SK-N-SH treated with all-trans-retinoic acid at 6 μM for 48 hours (cell line): ENCODE measurements around the gene VPS13A.
"Not testable (repeated sequence)": the region's sequence is repeated elsewhere in the genome, so short reads cannot be mapped to it uniquely, and the experiment has no call there.

Experiments
- ATAC-seq: fragments of 200-7000 bp; cut with Tn5 transposase; 3 replicates; pipeline ENCODE4 v1.9.1; 2020; ENCODE audit warnings: mild to moderate bottlenecking, moderate library complexity
- ARNTL ChIP-seq: fragments of 450-650 bp; formaldehyde crosslinking; IDR thresholded peaks from 2 replicates; pipeline ENCODE4 v1.5.0; 2020; ENCODE audit warnings: low read depth, mild to moderate bottlenecking, moderate library complexity, borderline replicate concordance
- BACH2 ChIP-seq: fragments of 250-450 bp; sonication (Bioruptor Pico); IDR thresholded peaks from 2 replicates; pipeline ENCODE4 v1.9.0; 2021; ENCODE audit warnings: mild to moderate bottlenecking, borderline replicate concordance
- CREB5 ChIP-seq: fragments of 250-450 bp; sonication (Bioruptor Pico); IDR thresholded peaks from 2 replicates; pipeline ENCODE4 v1.5.1; 2020; ENCODE audit warnings: low read depth, mild to moderate bottlenecking, moderate library complexity
- ESRRG ChIP-seq: fragments of 250-450 bp; sonication (Bioruptor Pico); IDR thresholded peaks from 2 replicates; pipeline ENCODE4 v1.6.1; 2021; ENCODE audit warnings: mild to moderate bottlenecking
- GLIS3 ChIP-seq: fragments of 250-450 bp; sonication (Bioruptor Pico); IDR thresholded peaks from 2 replicates; pipeline ENCODE4 v1.5.0; 2020; ENCODE audit warnings: mild to moderate bottlenecking, moderate library complexity
- ISL1 ChIP-seq: fragments of 250-450 bp; sonication (Bioruptor Pico); IDR thresholded peaks from 2 replicates; pipeline ENCODE4 v2.1.2; 2022; ENCODE audit warnings: mild to moderate bottlenecking, moderate library complexity
- PPARA ChIP-seq: fragments of 250-450 bp; sonication (Bioruptor Pico); IDR thresholded peaks from 2 replicates; pipeline ENCODE4 v1.5.0; 2020; ENCODE audit warnings: mild to moderate bottlenecking, borderline replicate concordance
- RARB ChIP-seq: fragments of 250-450 bp; sonication (Bioruptor Pico); IDR thresholded peaks from 2 replicates; pipeline ENCODE4 v1.8.0; 2021; ENCODE audit warnings: mild to moderate bottlenecking, moderate library complexity
- SNAI2 ChIP-seq: fragments of 250-450 bp; sonication (Bioruptor Pico); IDR thresholded peaks from 2 replicates; pipeline ENCODE4 v1.5.0; 2020; ENCODE audit warnings: mild to moderate bottlenecking, moderate library complexity
- TCF4 ChIP-seq: fragments of 250-450 bp; sonication (Bioruptor Pico); IDR thresholded peaks from 2 replicates; pipeline ENCODE4 v1.8.0; 2021; ENCODE audit warnings: mild to moderate bottlenecking, moderate library complexity, borderline replicate concordance
- TOX ChIP-seq: fragments of 250-450 bp; sonication (Bioruptor Pico); IDR thresholded peaks from 2 replicates; pipeline ENCODE4 v1.8.0; 2021; ENCODE audit warnings: mild to moderate bottlenecking, moderate library complexity, borderline replicate concordance
- ZFP3 ChIP-seq: fragments of 250-450 bp; sonication (Bioruptor Pico); IDR thresholded peaks from 2 replicates; pipeline ENCODE4 v1.5.0; 2020; ENCODE audit warnings: mild to moderate bottlenecking, moderate library complexity
- ZFP30 ChIP-seq: fragments of 450-650 bp; formaldehyde crosslinking; IDR thresholded peaks from 2 replicates; pipeline ENCODE4 v1.5.0; 2022; ENCODE audit warnings: mild to moderate bottlenecking, moderate library complexity
- ZNF70 ChIP-seq: fragments of 450-650 bp; formaldehyde crosslinking; IDR thresholded peaks from 2 replicates; pipeline ENCODE4 v1.5.0; 2020; ENCODE audit warnings: mild to moderate bottlenecking, moderate library complexity
- ZNF8 ChIP-seq: fragments of 450-650 bp; formaldehyde crosslinking; IDR thresholded peaks from 2 replicates; pipeline ENCODE4 v1.5.0; 2020; ENCODE audit warnings: mild to moderate bottlenecking, moderate library complexity
- TF ChIP-seq, protein P1 (sequence below): fragments of 250-450 bp; sonication (Bioruptor Pico); IDR thresholded peaks from 2 replicates; pipeline ENCODE4 v1.5.0; 2020; ENCODE audit warnings: mild to moderate bottlenecking, moderate library complexity
- TF ChIP-seq, protein P2 (sequence below): fragments of 250-450 bp; sonication (Bioruptor Pico); IDR thresholded peaks from 2 replicates; pipeline ENCODE4 v1.8.0; 2021; ENCODE audit warnings: low read depth, mild to moderate bottlenecking, moderate library complexity, borderline replicate concordance

The VPS13A gene

DNA sequence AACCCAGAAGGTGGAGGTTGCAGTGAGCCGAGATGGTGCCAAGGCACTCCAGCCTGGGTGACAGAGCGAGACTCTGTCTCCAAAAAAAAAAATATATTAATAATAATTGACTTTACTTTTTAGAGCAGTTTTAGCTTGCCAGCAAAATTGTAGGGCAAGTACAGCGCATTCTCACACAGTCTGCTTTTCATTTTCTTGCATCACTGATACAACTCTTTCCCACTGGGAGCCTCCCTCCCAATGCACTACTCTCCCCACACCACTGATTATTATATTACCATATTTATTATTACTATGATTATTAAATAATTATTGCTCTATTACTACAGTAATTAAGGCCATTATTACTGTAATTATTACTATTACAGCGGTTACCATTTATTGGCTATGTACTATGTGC lies 257.9 kb downstream of the VPS13A start:
- ATAC-seq, result no peak
- no peak for TF ChIP-seq TOX (CRISPR knock-in tag)
- TF ChIP-seq, protein P1, sequence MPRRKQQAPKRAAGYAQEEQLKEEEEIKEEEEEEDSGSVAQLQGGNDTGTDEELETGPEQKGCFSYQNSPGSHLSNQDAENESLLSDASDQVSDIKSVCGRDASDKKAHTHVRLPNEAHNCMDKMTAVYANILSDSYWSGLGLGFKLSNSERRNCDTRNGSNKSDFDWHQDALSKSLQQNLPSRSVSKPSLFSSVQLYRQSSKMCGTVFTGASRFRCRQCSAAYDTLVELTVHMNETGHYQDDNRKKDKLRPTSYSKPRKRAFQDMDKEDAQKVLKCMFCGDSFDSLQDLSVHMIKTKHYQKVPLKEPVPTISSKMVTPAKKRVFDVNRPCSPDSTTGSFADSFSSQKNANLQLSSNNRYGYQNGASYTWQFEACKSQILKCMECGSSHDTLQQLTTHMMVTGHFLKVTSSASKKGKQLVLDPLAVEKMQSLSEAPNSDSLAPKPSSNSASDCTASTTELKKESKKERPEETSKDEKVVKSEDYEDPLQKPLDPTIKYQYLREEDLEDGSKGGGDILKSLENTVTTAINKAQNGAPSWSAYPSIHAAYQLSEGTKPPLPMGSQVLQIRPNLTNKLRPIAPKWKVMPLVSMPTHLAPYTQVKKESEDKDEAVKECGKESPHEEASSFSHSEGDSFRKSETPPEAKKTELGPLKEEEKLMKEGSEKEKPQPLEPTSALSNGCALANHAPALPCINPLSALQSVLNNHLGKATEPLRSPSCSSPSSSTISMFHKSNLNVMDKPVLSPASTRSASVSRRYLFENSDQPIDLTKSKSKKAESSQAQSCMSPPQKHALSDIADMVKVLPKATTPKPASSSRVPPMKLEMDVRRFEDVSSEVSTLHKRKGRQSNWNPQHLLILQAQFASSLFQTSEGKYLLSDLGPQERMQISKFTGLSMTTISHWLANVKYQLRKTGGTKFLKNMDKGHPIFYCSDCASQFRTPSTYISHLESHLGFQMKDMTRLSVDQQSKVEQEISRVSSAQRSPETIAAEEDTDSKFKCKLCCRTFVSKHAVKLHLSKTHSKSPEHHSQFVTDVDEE (CRISPR knock-in tag), result no peak
- TF ChIP-seq ZNF70 (CRISPR knock-in tag), result no peak
- no peak for TF ChIP-seq ZFP30
- no peak for TF ChIP-seq ZNF8 (CRISPR knock-in tag)
- no peak for TF ChIP-seq BACH2
- no peak for TF ChIP-seq GLIS3 (CRISPR knock-in tag)
- TF ChIP-seq SNAI2, result no peak

DNA sequence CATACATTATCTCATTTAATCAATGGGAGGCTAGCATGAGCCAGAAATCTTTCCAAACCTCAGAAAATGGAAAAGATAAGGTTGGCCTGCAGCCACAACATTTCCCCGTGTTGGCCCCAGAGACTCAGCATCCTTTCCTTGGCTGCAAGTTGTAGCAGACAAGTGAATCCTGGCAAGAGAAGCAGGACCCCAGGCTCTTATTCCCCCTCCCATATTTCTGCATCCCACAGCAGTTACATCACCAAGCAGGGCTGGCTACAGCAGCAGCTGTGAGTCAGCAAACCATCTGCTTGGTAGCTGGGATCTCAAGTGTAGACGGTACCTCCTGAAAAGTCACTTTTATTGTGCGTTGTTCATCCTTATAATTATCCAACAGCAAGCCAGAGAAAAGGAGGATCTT lies 258.4 kb downstream of the VPS13A start:
- no peak for ATAC-seq
- TF ChIP-seq ZFP3 (CRISPR knock-in tag) (no peak), ESRRG (CRISPR knock-in tag) (no peak), ZFP30 (no peak), ZNF8 (CRISPR knock-in tag) (no peak), PPARA (CRISPR knock-in tag) (no peak), ARNTL (no peak)

- ATAC-seq, result no peak
- TF ChIP-seq PPARA (CRISPR knock-in tag) (no peak), GLIS3 (CRISPR knock-in tag) (no peak), SNAI2 (no peak), ESRRG (CRISPR knock-in tag) (no peak)
- TF ChIP-seq, all 23 proteins: peak for 0
These were observed 261.3 kb downstream of the VPS13A start for GRCh38 chr9:77438653-77439052.

- peak; percentile 84 for ATAC-seq
- TF ChIP-seq CREB5 (CRISPR knock-in tag), result no peak
- TF ChIP-seq ZNF8 (CRISPR knock-in tag), result no peak
- 0 out of 2 replicates have a peak, but pooled peaks have one; percentile 50 for TF ChIP-seq ZFP3 (CRISPR knock-in tag)
- TF ChIP-seq TCF4 (CRISPR knock-in tag), result peak; percentile 84
- TF ChIP-seq, protein P2, sequence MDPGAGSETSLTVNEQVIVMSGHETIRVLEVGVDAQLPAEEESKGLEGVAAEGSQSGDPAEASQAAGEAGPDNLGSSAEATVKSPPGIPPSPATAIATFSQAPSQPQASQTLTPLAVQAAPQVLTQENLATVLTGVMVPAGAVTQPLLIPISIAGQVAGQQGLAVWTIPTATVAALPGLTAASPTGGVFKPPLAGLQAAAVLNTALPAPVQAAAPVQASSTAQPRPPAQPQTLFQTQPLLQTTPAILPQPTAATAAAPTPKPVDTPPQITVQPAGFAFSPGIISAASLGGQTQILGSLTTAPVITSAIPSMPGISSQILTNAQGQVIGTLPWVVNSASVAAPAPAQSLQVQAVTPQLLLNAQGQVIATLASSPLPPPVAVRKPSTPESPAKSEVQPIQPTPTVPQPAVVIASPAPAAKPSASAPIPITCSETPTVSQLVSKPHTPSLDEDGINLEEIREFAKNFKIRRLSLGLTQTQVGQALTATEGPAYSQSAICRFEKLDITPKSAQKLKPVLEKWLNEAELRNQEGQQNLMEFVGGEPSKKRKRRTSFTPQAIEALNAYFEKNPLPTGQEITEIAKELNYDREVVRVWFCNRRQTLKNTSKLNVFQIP (CRISPR knock-in tag), result no peak
- TF ChIP-seq ISL1 (CRISPR knock-in tag), result 0 out of 2 replicates have a peak, but pooled peaks have one; percentile 15
- no peak for TF ChIP-seq RARB (CRISPR knock-in tag)
- TF ChIP-seq, protein P1 (CRISPR knock-in tag), result peak; percentile 44; the same call in 1 of the 2 replicates
- TF ChIP-seq, all 23 proteins: peak for 4
These were observed 262.7 kb downstream of the VPS13A start for GRCh38 chr9:77440057-77440456.

GRCh38 chr9:77441124-77441523 lies 263.8 kb downstream of the VPS13A start:
- not testable (repeated sequence) for ATAC-seq
